Effector CD8-positive, alpha-beta T cell (primary cell): ENCODE data around the gene OR10H5.
"Not testable (repeated sequence)": the region's sequence is repeated elsewhere in the genome, so short reads cannot be mapped to it uniquely, and the experiment has no call there.

Source experiments
- DNase-seq: peaks from one replicate; lab custom pipeline; 2025; lab: John Stamatoyannopoulos, UW

The OR10H5 gene

GRCh38 chr19:15811476-15811875 is 24.0 kb downstream of the OR10H5 start:
- no peak for DNase-seq

- peak; percentile 9 for DNase-seq
Measured at GRCh38 chr19:15812060-15812722, 24.7 kb downstream of the OR10H5 start.

DNA sequence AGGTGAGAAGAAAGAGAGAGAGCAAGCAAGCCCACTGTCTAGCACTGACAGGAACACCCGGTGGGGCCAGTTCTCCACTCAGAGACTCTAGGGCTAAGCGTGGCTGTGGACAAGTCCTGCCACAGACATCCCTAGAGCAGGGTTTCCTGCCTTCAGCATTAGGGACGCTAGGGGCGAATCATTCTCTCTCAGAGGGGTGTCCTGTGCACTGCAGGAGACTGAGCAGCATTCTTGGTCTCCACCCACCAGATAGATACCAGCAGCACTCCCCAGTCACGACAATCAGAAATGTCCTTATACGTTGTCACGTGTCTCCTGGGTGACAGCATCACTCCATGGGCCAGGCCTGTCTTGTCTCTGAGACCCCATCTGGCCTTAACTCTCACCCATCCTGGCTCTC is 26.5 kb downstream of the OR10H5 start:
- DNase-seq = no peak

DNA sequence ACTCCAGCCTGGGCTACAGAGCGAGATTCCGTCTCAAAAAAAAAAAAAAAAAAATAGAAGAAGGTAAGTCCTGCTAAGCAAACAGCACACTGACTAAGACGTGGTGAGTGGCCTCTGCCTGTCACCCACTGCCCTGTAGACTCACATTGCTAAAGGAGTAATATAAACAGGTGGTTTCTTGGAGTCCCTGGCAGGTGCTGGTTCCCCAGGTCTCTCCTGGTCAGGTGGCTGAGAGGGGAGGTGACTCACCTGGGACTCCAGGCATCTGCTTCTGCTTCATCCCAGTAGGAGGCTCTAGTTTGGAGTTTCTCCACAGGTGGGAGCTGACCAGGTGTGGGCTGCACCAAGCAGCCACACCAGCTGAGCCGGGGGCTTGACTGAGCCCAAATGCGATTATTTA is 27.8 kb downstream of the OR10H5 start, which contains the start of gene OR10H1:
Gene OR10H1 (minus strand): TSS at position 359 of the 400 bp plus-strand sequence. CDS start 7,627 bp downstream, outside the sequence.
- DNase-seq = no peak

GRCh38 chr19:15820646-15821045 is 33.2 kb downstream of the OR10H5 start:
- no peak for DNase-seq

- DNase-seq = no peak
Measured at GRCh38 chr19:15825753-15826152, 38.3 kb downstream of the OR10H5 start.

DNA sequence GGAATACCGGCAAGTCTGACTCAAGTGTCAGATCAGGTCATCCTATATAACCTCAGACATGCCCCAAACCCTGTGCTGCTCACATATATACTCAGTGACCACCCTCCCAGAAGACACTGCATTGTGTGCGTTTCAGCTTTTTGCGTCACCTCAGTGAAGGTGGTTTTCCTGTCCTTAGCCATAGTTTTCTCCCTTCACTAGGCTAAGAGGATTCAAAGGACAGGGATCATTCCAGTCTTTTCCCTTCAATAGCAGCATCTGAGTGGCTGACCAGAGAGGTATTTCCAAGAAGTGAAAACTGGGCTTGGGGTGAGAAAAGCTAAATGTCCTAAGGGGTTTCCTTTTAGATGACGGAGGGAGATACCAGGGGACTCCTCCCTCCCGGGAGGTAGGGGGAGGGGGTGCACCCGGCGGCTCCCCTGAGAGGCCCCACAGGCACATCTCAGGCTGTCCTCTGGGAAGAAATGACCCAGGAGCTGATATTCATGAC is 40.7 kb downstream of the OR10H5 start:
- DNase-seq = no peak

GRCh38 chr19:15828611-15829305 is 41.3 kb downstream of the OR10H5 start:
- DNase-seq = not testable (repeated sequence)

- DNase-seq = no peak
Measured at GRCh38 chr19:15829306-15829698, 41.8 kb downstream of the OR10H5 start.

- DNase-seq = no peak
Measured at GRCh38 chr19:15829786-15830185, 42.3 kb downstream of the OR10H5 start.

GRCh38 chr19:15831626-15832025 is 44.2 kb downstream of the OR10H5 start:
- DNase-seq = no peak

DNA sequence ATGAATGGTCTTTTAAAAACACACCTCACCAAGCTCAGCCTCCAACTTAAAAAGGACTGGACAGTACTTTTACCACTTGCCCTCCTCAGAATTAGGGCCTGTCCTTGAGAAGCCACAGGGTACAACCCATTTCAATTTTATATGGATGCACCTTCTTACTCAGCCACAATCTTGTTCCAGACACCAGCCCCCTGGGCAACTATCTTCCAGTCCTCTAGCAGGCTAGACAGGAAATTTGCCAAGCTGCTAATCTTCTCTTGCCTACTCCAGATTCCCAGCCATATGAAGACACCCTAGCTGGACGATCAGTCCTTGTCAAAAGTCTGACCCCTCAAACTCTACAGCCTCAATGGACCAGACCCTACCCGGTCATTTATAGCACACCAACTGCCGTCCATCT is 46.8 kb downstream of the OR10H5 start:
- not testable (repeated sequence) for DNase-seq

GRCh38 chr19:15835565-15836329 is 48.3 kb downstream of the OR10H5 start:
- DNase-seq = peak; percentile 44

DNA sequence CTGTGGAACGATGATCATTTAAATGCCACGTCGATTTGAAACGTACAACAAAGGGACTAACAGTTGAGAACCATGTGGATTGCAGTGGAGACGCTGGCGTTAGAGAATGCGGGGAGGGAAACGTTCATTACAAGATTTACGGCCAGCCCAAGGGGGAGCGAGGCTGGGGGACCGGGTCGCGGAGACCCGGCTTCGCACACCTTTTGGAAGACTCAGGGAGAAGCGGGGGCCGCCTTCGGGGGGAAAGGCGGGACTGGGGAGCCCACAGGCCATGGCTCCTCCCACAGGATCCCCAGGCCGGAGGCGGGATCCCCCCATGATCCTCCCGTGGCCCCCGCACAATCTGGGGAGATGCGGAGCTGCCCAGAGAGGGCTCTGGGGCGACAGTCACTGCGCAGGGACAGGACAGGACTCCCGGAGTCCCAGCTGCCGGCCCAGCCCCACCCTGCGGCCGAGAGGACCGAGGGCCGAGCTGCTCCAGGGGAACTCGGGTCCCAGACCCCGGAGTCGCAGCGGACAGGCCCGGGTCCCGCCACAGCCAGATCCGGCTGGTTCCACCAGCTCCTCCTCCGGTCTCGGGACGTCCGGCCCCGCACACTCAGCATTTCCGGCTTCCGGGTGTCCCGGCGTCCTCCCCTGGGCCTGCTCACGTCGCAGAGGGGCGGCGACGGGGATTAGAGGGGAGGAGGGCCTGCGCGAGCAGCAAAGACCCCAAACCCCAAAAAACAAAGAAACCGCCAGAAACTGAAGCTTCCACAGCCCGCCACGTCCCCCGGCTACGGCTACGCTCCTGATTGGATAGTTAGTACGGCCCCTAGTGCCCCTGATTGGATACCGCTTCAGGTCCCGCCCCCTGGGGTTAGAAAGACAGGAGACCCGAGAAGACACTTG is 49.1 kb downstream of the OR10H5 start:
- DNase-seq = peak; percentile 94

DNA sequence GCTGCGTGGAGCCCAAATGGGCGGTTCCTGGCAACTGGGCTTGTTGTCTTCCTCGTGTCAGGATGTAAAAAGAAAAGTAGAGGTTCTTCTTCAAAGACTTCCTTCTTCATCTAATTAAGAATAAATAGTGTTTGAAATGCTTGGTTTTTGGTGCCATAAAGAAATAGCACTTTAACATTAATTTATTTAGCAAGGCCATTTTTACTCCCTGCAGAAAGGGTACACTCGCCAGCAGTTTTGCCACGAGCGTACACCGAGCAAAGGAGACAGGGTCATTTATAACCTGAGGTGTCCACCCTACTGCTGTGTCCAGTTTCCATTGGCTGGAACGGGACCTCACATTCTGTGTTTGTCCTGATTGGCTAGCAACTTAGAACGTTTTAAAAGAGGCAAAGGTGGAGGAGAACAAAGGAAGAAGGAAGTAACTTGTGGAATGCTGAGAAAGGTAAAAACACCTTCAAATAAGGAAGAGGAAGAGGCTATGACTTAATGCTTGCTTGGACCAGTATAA is 49.8 kb downstream of the OR10H5 start:
- no peak for DNase-seq

- DNase-seq = no peak
Measured at GRCh38 chr19:15838351-15838750, 50.9 kb downstream of the OR10H5 start.

- DNase-seq = not testable (repeated sequence)
Measured at GRCh38 chr19:15839888-15840287, 52.4 kb downstream of the OR10H5 start.

- DNase-seq = no peak
Measured at GRCh38 chr19:15840833-15841232, 53.4 kb downstream of the OR10H5 start.

DNA sequence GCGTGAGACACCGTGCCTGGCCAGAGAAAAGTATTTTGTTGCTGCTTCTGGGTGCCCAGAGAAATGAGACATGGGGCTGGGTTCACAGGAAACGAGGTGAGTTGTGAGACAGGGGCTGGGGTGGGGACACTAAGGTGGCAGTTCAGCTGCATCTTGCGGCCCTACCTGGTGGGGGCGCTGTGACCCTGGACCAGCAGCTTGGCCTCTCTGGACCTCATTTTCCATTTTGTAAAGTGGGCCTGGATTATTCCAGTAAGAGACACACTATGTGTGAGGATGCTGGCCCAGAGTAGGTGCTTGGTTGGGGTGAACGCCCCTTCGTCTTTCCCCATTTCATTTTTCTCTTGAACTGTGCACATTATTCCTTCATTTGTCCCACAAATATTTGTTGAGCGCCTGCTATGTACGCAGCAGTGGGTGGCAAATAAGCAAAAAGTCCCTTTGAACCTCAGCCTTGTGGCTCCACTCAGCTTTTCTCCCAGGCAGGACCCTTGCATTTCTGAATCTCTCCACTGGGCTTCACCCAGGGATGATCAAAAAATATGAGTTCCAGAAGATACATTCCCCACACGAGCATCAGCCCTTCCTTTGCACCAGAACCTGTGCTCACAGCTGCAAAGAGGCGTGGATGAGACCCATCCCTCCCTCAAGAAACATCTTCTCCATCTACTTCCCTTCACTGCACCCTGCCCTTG is 54.6 kb downstream of the OR10H5 start:
- no peak for DNase-seq

- no peak for DNase-seq
Measured at GRCh38 chr19:15843203-15843893, 55.9 kb downstream of the OR10H5 start.
